Thyroid gland (tissue), 4 donors: Measurements from ENCODE around the gene CRPPA. TPM values are rescaled to one million over a fixed set of nuclear protein-coding genes. Genes with fewer than 3 reads are reported as not detected.

Source experiments
- DNase-seq, 2 donors: peaks; one replicate each; pipeline ENCODE4 v3.0.0-alpha.2; 2019
- H3K27ac ChIP-seq, 3 donors: fragments of 200-600 bp; sonication (generic); 1 replicate in 2 of 3; 2 replicates in 1 of 3; pipeline ENCODE4 v1.5.1; 2016 to 2019; ENCODE audit warnings: mild to moderate bottlenecking in 1 of 3, moderate library complexity in 1 of 3
- H3K27me3 ChIP-seq: fragments of 200-600 bp; sonication (generic); one replicate; pipeline ENCODE4 v1.5.1; 2019
- H3K36me3 ChIP-seq, 2 donors: fragments of 200-600 bp; sonication (generic); one replicate each; pipeline ENCODE4 v1.5.1; 2016 to 2019
- H3K4me1 ChIP-seq, 2 donors: fragments of 200-600 bp; sonication (generic); one replicate each; pipeline ENCODE4 v1.5.1; 2017 to 2019
- H3K4me3 ChIP-seq, 3 donors: fragments of 200-600 bp; sonication (generic); replicated peaks in 1 of 3; 1 replicate in 2 of 3; 2 replicates in 1 of 3; pipeline ENCODE4 v1.5.1; 2016; ENCODE audit warnings: mild to moderate bottlenecking in 1 of 3
- H3K9me3 ChIP-seq: fragments of 200-600 bp; sonication (generic); one replicate; pipeline ENCODE4 v1.5.1; 2017
- POLR2A ChIP-seq, 2 donors: fragments of 450-650 bp; IDR thresholded peaks; one replicate each; pipeline ENCODE4 v1.6.1; 2017; ENCODE audit warnings: antibody characterized with exemption in 2 of 2, mild to moderate bottlenecking in 2 of 2, moderate library complexity in 1 of 2
- WGBS, 2 donors: methylation state at CpG; one replicate each; pipeline ENCODE4 v1.1.5; 2017; 5-methylcytosine and 5-hydroxymethylcytosine counted together
- intact Hi-C: fragments of 100-400 bp; cut with DNase I; formaldehyde crosslinking; loops from one replicate; pipeline ENCODE4 v1.15.1; 2023
- total RNA-seq, 4 donors: library from RNA; depleted of rRNA; stranded (reverse); fragments of >200 nt; gene quantifications; one replicate each; pipeline ENCODE4 v1.2.3, GENCODE V29; 2016
- TF ChIP-seq, protein P1 (sequence below), 6 experiments: fragments of 200-600 bp in 3 of 6; fragments of 450-650 bp in 3 of 6; sonication (generic) in 3 of 6; IDR thresholded peaks; one replicate each; pipeline ENCODE4 v1.5.1; 2016 to 2019; ENCODE audit warnings: antibody characterized with exemption in 6 of 6, mild to moderate bottlenecking in 2 of 6, inconsistent platforms in 1 of 6, moderate library complexity in 1 of 6

The CRPPA gene
- total RNA-seq, 4 donors from 2014 or later: 1.5 to 4.0 (median 2.8) TPM

DNA sequence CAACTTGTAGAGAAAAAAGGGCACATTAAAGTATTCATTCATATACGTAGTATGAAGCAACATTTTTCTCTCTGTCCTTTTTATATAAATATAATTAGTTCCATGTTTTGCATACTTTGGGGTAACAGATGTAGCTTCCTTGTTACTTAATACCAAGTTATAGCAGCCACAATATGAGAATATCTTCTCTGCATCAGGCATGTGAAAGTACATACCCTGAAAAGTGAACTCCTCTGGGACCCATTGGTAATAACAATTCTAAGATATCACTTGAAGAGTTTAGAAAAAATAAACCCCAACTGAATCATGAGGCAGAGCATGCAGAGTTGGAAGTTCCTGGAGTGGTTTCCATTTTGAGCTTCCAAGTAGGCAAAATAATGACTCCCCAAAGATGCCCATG is 2.4 kb upstream of the CRPPA start:
- Histone ChIP-seq H3K4me1 (peaks cover 13 to 20% of the 10 kb centered on the region in 2 donors), H3K4me3 (no peak overlapping the region), H3K36me3 (no peaks in the 10 kb centered on the region), H3K9me3 (no peaks in the 10 kb centered on the region), H3K27ac (no peak overlapping the region), H3K27me3 (no peaks in the 10 kb centered on the region)
- WGBS, 2 donors: 30 to 97% methylated on average over 1 of the region's 1 CpG
- DNase-seq: no peak
- intact Hi-C loops: no loop called here
- TF ChIP-seq, protein P1, sequence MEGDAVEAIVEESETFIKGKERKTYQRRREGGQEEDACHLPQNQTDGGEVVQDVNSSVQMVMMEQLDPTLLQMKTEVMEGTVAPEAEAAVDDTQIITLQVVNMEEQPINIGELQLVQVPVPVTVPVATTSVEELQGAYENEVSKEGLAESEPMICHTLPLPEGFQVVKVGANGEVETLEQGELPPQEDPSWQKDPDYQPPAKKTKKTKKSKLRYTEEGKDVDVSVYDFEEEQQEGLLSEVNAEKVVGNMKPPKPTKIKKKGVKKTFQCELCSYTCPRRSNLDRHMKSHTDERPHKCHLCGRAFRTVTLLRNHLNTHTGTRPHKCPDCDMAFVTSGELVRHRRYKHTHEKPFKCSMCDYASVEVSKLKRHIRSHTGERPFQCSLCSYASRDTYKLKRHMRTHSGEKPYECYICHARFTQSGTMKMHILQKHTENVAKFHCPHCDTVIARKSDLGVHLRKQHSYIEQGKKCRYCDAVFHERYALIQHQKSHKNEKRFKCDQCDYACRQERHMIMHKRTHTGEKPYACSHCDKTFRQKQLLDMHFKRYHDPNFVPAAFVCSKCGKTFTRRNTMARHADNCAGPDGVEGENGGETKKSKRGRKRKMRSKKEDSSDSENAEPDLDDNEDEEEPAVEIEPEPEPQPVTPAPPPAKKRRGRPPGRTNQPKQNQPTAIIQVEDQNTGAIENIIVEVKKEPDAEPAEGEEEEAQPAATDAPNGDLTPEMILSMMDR (IDR thresholded peaks at IDR 0.05): no peak
- TF ChIP-seq POLR2A (IDR thresholded peaks at IDR 0.05): no peak

DNA sequence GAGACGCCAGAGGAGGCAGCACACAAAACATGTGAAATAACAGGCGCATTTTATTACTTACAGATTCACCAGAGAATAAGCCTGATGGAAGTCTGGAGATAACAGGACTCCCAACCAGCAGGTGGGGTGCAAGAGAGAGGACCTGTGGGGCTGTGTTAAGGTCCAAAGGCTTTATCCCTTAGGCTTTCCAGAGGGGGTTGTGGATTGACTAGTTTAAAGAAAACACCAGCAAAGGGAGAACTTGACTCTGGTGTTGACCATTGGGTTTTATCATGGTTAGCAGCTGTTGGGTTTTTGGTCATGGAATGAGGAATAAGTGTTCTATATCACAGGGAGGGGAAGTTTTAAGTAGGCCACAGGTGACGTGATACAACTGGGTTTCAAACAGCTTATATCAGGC is 1.6 kb upstream of the CRPPA start:
- Histone ChIP-seq H3K27me3 (no peaks in the 10 kb centered on the region), H3K36me3 (no peaks in the 10 kb centered on the region), H3K4me1 (peaks cover 13 to 20% of the 10 kb centered on the region in 2 donors), H3K9me3 (no peaks in the 10 kb centered on the region), H3K27ac (no peak overlapping the region), H3K4me3 (no peak overlapping the region)
- TF ChIP-seq, protein P1 (IDR thresholded peaks at IDR 0.05): no peak
- TF ChIP-seq POLR2A (IDR thresholded peaks at IDR 0.05): no peak
- WGBS, 2 donors: 89 to 94% methylated on average over 3 of the region's 3 CpGs
- peak in 1 of 2 donors; percentile 5 for DNase-seq
- intact Hi-C loops: no loop called here

DNA sequence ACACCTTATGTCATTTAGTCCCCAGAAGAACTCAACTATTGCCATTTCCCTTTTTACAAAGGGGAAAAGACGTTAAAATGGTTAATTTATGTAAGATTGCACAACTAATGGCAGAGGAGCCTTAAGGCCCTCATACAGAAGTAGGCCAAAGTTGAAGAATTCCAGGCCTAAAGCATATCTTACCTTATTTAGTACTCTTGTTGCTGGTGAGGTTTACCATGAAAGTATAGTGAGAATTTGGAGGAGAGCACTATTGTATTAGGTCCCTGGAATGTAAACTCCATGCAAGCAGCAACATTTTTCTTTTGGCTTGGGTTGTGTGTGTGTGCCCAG is 731 bp upstream of the CRPPA start:
- DNase-seq: no peak
- 74 to 75% methylated on average over 1 of the region's 1 CpG for WGBS, 2 donors
- Histone ChIP-seq H3K36me3 (no peaks in the 10 kb centered on the region), H3K27ac (peak overlapping the region; percentile 94 to 99 (median 98)), H3K27me3 (no peaks in the 10 kb centered on the region), H3K9me3 (no peaks in the 10 kb centered on the region), H3K4me1 (peaks cover 13 to 20% of the 10 kb centered on the region in 2 donors), H3K4me3 (no peak overlapping the region)
- TF ChIP-seq, protein P1 (IDR thresholded peaks at IDR 0.05): no peak
- no peak for TF ChIP-seq POLR2A (IDR thresholded peaks at IDR 0.05)
- intact Hi-C loops: no loop called here

DNA sequence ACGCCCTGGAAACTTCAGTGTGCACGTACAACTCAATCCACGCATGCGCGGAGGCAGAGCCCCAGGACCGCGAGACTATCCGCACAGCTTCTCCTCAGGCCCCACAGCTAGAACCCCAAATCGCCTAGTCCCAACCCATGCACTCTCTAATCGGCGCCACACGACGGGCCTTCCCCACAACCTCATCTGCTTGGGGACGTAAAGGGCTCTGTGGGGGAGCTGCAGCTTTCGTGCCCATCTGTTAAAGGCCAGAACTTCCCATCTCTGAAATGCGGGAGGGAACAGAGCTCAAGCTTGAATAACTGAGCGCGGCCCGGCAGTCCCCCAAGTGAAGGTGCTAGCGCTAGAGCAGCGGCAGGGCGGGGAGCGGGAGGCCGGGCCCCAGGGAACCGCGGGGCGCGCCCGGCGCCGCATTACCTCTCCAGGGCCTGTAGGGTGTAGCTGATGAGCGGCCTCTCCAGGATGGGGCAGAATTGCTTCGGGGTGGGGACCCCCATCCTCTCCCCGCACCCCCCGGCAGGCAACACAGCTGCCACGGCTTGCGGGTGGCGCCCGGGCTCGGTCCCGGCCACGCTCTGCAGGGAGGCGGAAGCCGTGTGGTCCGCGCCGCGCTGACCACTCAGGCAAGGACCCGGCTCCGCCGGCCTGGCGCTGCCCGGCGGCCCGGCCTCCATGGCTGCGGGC is 547 bp downstream of the CRPPA start:
- Histone ChIP-seq H3K4me1 (peaks cover 13 to 25% of the 10 kb centered on the region in 2 donors), H3K27ac (peak overlapping the region; percentile 94 to 99 (median 98)), H3K36me3 (no peaks in the 10 kb centered on the region), H3K27me3 (no peaks in the 10 kb centered on the region), H3K4me3 (peak overlapping the region; percentile 51 to 70 (median 63)), H3K9me3 (no peaks in the 10 kb centered on the region)
- 1 to 2% methylated on average over 9 to 22 of the region's 56 CpGs for WGBS, 2 donors
- intact Hi-C loops: no loop called here
- DNase-seq: peak; percentile 88 to 90
- peak; percentile 58 to 95 for TF ChIP-seq POLR2A (IDR thresholded peaks at IDR 0.05)
- TF ChIP-seq, protein P1 (IDR thresholded peaks at IDR 0.05): peak in 3 of 6 experiments; percentile 14 to 48 (median 25)

DNA sequence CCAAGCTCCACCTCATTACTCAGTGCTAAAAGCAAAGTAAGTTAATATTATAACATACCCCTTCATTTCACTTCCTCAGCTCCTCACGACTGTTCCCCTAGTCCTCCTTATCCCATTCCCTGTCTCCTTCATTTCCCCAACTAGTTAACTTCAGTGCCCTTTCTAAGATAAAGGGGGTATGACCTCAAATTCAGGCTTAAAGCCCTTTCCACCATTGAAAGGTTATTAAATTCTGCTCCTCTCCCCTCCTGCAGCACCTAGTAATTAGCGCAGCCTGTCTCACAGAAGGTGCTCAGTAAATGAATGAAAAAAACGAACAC is 1.0 kb downstream of the CRPPA start:
- 3 to 5% methylated on average over 3 of the region's 3 CpGs for WGBS, 2 donors
- intact Hi-C loops: no loop called here
- no peaks in the 10 kb centered on the region for H3K27me3 ChIP-seq
- H3K4me3 ChIP-seq: peak overlapping the region in 2 of 3 donors; percentile 51 to 70
- TF ChIP-seq POLR2A (IDR thresholded peaks at IDR 0.05): no peak
- TF ChIP-seq, protein P1 (IDR thresholded peaks at IDR 0.05): no peak
- peaks cover 13 to 25% of the 10 kb centered on the region in 2 donors for H3K4me1 ChIP-seq
- H3K27ac ChIP-seq: peak overlapping the region; percentile 94 to 99 (median 98)
- no peaks in the 10 kb centered on the region for H3K9me3 ChIP-seq
- DNase-seq: no peak
- H3K36me3 ChIP-seq: no peaks in the 10 kb centered on the region
